ENCODE results near the gene HMCN1.

The HMCN1 gene

GRCh38 chr1:186046437-186047211 is 312.4 kb downstream of the HMCN1 start:
- DNase-seq, result no peak

- no peak for DNase-seq
Observed at GRCh38 chr1:186050360-186050759, 316.2 kb downstream of the HMCN1 start.

GRCh38 chr1:186054003-186054402 is 319.8 kb downstream of the HMCN1 start:
- no peak for DNase-seq

GRCh38 chr1:186054932-186055331 is 320.7 kb downstream of the HMCN1 start:
- DNase-seq, result no peak

- no peak for DNase-seq
Observed at GRCh38 chr1:186055846-186056245, 321.7 kb downstream of the HMCN1 start.

- DNase-seq, result no peak
Observed at GRCh38 chr1:186057086-186057485, 322.9 kb downstream of the HMCN1 start.

GRCh38 chr1:186059311-186059710 is 325.1 kb downstream of the HMCN1 start:
- DNase-seq, result no peak

GRCh38 chr1:186059752-186060151 is 325.6 kb downstream of the HMCN1 start:
- DNase-seq, result no peak

- DNase-seq, result no peak
Observed at GRCh38 chr1:186060226-186060625, 326.0 kb downstream of the HMCN1 start.

- no peak for DNase-seq
Observed at GRCh38 chr1:186063091-186063657, 329.0 kb downstream of the HMCN1 start.

GRCh38 chr1:186066411-186066810 is 332.2 kb downstream of the HMCN1 start:
- no peak for DNase-seq

- DNase-seq, result no peak
Observed at GRCh38 chr1:186073697-186074096, 339.5 kb downstream of the HMCN1 start.

GRCh38 chr1:186076006-186076405 is 341.8 kb downstream of the HMCN1 start:
- no peak for DNase-seq

GRCh38 chr1:186078245-186078644 is 344.1 kb downstream of the HMCN1 start:
- no peak for DNase-seq

GRCh38 chr1:186079084-186079684 is 345.0 kb downstream of the HMCN1 start:
- DNase-seq, result no peak

GRCh38 chr1:186082235-186082937 is 348.2 kb downstream of the HMCN1 start:
- DNase-seq, result no peak

- DNase-seq, result no peak
Observed at GRCh38 chr1:186086583-186086982, 352.4 kb downstream of the HMCN1 start.

GRCh38 chr1:186089940-186090339 is 355.7 kb downstream of the HMCN1 start:
- no peak for DNase-seq

GRCh38 chr1:186091222-186091720 is 357.1 kb downstream of the HMCN1 start:
- no peak for DNase-seq

GRCh38 chr1:186093437-186093836 is 359.2 kb downstream of the HMCN1 start:
- DNase-seq, result no peak

- DNase-seq, result no peak
Observed at GRCh38 chr1:186094172-186094571, 360.0 kb downstream of the HMCN1 start.

GRCh38 chr1:186099336-186100104 is 365.3 kb downstream of the HMCN1 start:
- no peak for DNase-seq

- no peak for DNase-seq
Observed at GRCh38 chr1:186102107-186102506, 367.9 kb downstream of the HMCN1 start.
